ENCODE data around the gene TRIM7.

TRIM7 gene

GRCh38 chr5:181204826-181205760, at the start of gene TRIM7:
TSS of gene TRIM7 (minus strand) at chr5:181205196. CDS start at chr5:181205110, 86 bp downstream.
- in situ Hi-C loops (cut with HindIII; ENCODE audit: low sequenced_read_pairs), result no loop called here

DNA sequence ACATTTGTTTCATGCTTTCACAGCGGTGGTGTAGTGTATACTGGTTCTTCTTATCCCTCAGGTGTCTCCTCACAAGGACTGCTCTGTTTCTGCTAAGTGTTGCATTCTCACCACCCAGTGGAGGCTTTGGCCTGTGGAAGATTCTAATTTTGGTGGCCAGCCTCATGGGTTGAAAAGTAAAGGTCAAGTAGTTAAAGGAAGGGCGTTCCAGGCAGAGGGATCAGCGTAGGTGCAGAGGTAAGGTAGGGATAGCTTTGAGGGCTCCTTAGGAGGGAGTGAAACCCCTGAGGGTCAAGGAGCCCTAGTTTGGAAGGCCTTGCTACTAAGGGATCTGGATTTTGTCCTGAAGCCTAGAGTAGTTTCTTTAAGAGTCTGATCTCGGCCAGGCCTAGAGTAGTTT, 43.3 kb upstream of the TRIM7 start:
- in situ Hi-C loops (cut with HindIII; ENCODE audit: low sequenced_read_pairs), result no loop called here

DNA sequence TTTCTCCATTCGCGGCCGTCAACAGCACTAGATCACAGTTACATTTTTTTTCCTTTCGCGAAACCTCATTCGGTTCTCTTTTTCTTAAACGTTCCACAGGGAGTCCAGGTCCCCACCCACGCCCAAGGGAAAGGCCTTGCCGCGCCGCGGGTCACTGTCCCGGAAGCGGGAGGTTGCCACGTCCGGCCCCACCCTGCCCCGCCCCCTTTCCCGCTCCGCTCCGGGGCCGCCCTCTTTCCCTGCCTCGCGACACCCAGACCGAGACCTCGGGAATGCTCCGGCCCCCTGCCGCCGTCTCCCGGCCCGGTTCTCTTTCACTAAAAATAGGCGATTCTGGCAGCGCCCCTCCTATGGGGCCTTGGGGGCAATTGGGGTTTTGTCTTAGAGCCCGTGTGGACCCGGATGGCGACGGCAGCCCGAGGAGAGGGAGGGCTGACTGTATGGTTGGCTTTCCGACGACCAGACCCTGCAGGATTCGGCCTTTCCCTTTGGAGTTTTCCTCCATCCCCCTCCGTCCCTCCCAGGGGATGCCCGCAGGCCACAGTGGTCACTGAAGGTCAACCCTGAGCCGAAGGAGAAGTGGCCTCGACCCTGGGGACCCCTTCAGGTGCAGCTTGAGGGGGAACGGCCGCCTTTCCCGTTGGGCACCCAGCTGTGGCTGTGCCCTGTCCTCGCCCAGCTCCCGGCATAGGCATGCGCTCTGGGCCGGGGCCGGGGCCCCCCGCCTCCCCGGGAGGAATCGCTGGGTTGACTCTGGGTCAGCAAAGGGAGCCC, 41.5 kb upstream of the TRIM7 start:
- in situ Hi-C loops (cut with HindIII; ENCODE audit: low sequenced_read_pairs), result no loop called here

- in situ Hi-C loops (cut with HindIII; ENCODE audit: low sequenced_read_pairs), result no loop called here
Observed at GRCh38 chr5:181245427-181246275, 40.7 kb upstream of the TRIM7 start.

GRCh38 chr5:181243564-181244343, 38.8 kb upstream of the TRIM7 start, which contains the start of gene RACK1:
TSS of gene RACK1 (minus strand) at chr5:181243906. CDS start at chr5:181243800, 106 bp downstream.
- in situ Hi-C loops (cut with HindIII; ENCODE audit: low sequenced_read_pairs), result no loop called here

GRCh38 chr5:181243018-181243563, 38.1 kb upstream of the TRIM7 start:
- in situ Hi-C loops (cut with HindIII; ENCODE audit: low sequenced_read_pairs), result no loop called here

- in situ Hi-C loops (cut with HindIII; ENCODE audit: low sequenced_read_pairs), result no loop called here
Observed at GRCh38 chr5:181242031-181242451, 37.0 kb upstream of the TRIM7 start.

DNA sequence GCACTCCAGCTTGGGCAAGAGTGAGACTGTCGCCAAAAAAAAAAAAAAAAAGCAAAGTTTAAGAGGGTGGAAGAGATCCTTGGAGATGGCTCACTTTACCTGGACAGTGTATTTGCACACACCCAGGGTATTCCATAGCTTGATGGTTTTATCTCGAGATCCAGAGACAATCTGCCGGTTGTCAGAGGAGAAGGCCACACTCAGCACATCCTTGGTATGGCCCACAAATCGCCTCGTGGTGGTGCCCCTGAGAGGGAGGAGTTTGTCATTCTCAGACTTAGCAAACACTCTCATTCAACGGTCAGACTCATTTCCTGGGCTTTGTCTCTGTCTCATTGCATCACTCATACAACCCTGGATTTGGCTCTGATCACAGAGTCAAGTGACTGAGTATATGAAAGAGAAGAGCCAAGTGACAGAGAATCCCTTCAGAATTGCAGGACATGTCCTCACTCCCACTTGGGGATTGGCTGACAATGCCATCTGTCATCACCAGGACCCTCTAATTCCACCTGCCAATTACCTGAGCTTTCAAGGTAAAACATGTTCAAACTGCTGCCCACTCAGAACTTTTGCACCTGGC, 36.5 kb upstream of the TRIM7 start:
- in situ Hi-C loops (cut with HindIII; ENCODE audit: low sequenced_read_pairs), result no loop called here

GRCh38 chr5:181239062-181239663, 34.2 kb upstream of the TRIM7 start:
- in situ Hi-C loops (cut with HindIII; ENCODE audit: low sequenced_read_pairs), result no loop called here

DNA sequence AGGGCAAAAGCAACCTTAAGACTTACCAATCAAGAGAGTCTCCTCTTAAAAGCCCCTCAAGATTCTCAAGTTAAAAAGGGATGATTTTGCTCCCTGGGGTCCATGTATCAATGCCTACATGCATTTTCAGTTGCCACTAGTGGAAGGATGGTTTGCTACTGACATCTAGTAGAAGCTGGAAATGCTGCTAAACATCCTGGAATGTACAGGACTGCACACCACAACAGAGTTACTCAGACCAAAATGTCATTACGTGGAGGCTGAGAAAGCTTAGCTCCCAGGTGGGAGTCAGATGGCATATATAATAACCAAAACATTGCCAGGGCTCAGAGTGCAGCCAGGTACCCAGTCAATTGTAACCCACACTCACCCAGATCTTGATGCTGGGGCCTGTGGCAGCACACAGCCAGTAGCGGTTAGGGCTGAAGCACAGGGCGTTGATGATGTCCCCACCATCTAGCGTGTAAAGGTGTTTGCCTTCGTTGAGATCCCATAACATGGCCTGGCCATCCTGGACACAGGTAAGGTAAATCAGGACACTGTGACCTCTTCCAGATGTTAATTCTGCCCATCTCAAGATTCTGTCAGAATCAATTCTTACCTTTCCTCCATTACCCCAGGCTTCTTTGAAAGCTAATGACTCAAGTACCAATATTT, 32.9 kb upstream of the TRIM7 start:
- in situ Hi-C loops (cut with HindIII; ENCODE audit: low sequenced_read_pairs), result no loop called here

GRCh38 chr5:181236954-181237641, 32.1 kb upstream of the TRIM7 start:
- in situ Hi-C loops (cut with HindIII; ENCODE audit: low sequenced_read_pairs), result no loop called here

DNA sequence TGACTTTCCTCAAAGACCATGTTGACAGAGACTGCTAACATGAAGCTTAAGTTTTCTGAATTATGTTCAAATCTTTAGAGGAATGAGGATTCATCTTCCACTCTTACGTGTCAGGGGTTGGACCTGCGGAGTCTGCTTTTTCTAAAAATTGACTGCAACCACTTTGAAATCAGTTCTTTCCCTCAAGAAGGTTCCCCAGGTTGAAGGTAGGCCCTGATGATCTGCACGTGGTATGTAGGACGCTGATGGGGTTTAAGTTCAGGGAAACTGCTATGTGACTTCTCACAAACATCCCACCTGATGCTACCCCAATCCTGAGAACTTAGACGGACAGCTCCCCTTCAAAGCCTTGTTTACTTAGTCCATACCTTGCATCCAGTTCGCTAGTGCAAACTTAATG, 31.5 kb upstream of the TRIM7 start:
- in situ Hi-C loops (cut with HindIII; ENCODE audit: low sequenced_read_pairs), result no loop called here

GRCh38 chr5:181235689-181236366, 30.8 kb upstream of the TRIM7 start:
- in situ Hi-C loops (cut with HindIII; ENCODE audit: low sequenced_read_pairs), result no loop called here

GRCh38 chr5:181235323-181235688, 30.3 kb upstream of the TRIM7 start:
- in situ Hi-C loops (cut with HindIII; ENCODE audit: low sequenced_read_pairs), result no loop called here

GRCh38 chr5:181234455-181235306, 29.7 kb upstream of the TRIM7 start:
- in situ Hi-C loops (cut with HindIII; ENCODE audit: low sequenced_read_pairs), result no loop called here

DNA sequence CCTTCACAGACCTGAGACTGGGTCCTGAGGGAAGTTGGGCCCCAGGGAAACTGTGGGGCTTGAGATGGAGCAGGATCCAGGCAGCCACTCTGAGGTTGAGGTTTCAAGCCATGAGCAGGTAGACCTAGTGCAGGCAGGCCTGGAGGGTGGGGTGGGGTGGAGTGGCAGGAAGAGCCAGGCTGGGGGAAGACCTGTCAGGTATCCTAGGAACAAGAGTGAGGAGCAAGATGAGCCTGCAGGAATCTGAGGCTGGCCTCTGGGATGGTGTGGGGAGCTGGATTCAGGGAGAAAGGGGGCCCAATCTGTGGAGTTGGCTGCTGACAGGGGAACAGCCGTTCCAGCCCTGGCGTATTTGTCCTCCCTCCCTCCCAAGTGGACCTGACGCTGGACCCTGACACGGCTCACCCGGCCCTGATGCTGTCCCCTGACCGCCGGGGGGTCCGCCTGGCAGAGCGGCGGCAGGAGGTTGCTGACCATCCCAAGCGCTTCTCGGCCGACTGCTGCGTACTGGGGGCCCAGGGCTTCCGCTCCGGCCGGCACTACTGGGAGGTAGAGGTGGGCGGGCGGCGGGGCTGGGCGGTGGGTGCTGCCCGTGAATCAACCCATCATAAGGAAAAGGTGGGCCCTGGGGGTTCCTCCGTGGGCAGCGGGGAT, 28.9 kb upstream of the TRIM7 start:
- in situ Hi-C loops (cut with HindIII; ENCODE audit: low sequenced_read_pairs), result no loop called here
